DMS153 treated with DMSO at 0.1 percent for 48 hours (cell line): ENCODE measurements around the gene OR2H1.
"Not testable (repeated sequence)": the region's sequence is repeated elsewhere in the genome, so short reads cannot be mapped to it uniquely, and the experiment has no call there.

Experiments
- DNase-seq: peaks from one replicate; lab custom pipeline; 2025; ENCODE audit not compliant: unreplicated experiment; lab: John Stamatoyannopoulos, UW

The OR2H1 gene

GRCh38 chr6:29456971-29457370 is at the start of gene OR2H1, which contains the start of gene OR11A1:
TSS of gene OR2H1 (plus strand) at chr6:29457155. CDS start at chr6:29461770, 4,615 bp downstream.
TSS of gene OR11A1 (minus strand) at chr6:29457071. CDS start at chr6:29427641, 29,430 bp downstream.
- DNase-seq, result no peak

- DNase-seq, result no peak
These were observed 42.4 kb upstream of the OR2H1 start, which contains the start of gene OR12D1 for GRCh38 chr6:29414588-29414987. TSS of gene OR12D1 (plus strand) at chr6:29414928.

GRCh38 chr6:29419516-29419915 is 37.4 kb upstream of the OR2H1 start:
- DNase-seq, result no peak

GRCh38 chr6:29424168-29424567 is 32.8 kb upstream of the OR2H1 start:
- DNase-seq, result no peak

GRCh38 chr6:29424575-29424974 is 32.4 kb upstream of the OR2H1 start:
- DNase-seq, result no peak

- no peak for DNase-seq
These were observed 31.9 kb upstream of the OR2H1 start for GRCh38 chr6:29425075-29425474.

- DNase-seq, result no peak
These were observed 30.3 kb upstream of the OR2H1 start for GRCh38 chr6:29426654-29427053.

- not testable (repeated sequence) for DNase-seq
These were observed 20.2 kb upstream of the OR2H1 start for GRCh38 chr6:29436730-29437129.

- DNase-seq, result no peak
These were observed 17.9 kb upstream of the OR2H1 start, which contains the start of gene OR10C1 for GRCh38 chr6:29439006-29439405. TSS of gene OR10C1 (plus strand) at chr6:29439306. CDS start at chr6:29440016, 710 bp downstream.

- no peak for DNase-seq
These were observed 14.2 kb upstream of the OR2H1 start for GRCh38 chr6:29442719-29443118.

GRCh38 chr6:29444031-29444430 is 12.9 kb upstream of the OR2H1 start:
- not testable (repeated sequence) for DNase-seq

- DNase-seq, result no peak
These were observed 9.3 kb upstream of the OR2H1 start for GRCh38 chr6:29447670-29448069.

- no peak for DNase-seq
These were observed 5.3 kb upstream of the OR2H1 start for GRCh38 chr6:29451471-29452193.

GRCh38 chr6:29461021-29461814 is 4.3 kb downstream of the OR2H1 start:
- no peak for DNase-seq

- DNase-seq, result no peak
These were observed 5.1 kb downstream of the OR2H1 start for GRCh38 chr6:29462022-29462421.

GRCh38 chr6:29465279-29465678 is 8.3 kb downstream of the OR2H1 start:
- DNase-seq, result no peak

GRCh38 chr6:29465801-29466200 is 8.8 kb downstream of the OR2H1 start:
- no peak for DNase-seq

GRCh38 chr6:29466241-29466640 is 9.3 kb downstream of the OR2H1 start:
- no peak for DNase-seq

GRCh38 chr6:29474996-29475395 is 18.0 kb downstream of the OR2H1 start:
- DNase-seq, result no peak

- no peak for DNase-seq
These were observed 21.0 kb downstream of the OR2H1 start for GRCh38 chr6:29477923-29478450.

- no peak for DNase-seq
These were observed 21.8 kb downstream of the OR2H1 start for GRCh38 chr6:29478740-29479139.

GRCh38 chr6:29479560-29479959 is 22.6 kb downstream of the OR2H1 start:
- no peak for DNase-seq
